22Rv1 (cell line): ENCODE results near the gene PPP1R12B.
"Not testable (repeated sequence)": the region's sequence is repeated elsewhere in the genome, so short reads cannot be mapped to it uniquely, and the experiment has no call there.

ENCODE experiments used
- H3K27ac ChIP-seq: fragments of 450-650 bp; 2 replicates; pipeline ENCODE4 v1.5.1; 2017
- CTCF ChIP-seq: fragments of 450-650 bp; IDR thresholded peaks from 2 replicates; pipeline ENCODE4 v1.5.1; 2017; ENCODE audit warnings: mild to moderate bottlenecking
- ZFX ChIP-seq: fragments of 450-650 bp; IDR thresholded peaks from 2 replicates; pipeline ENCODE4 v1.6.1; 2017; ENCODE audit warnings: antibody characterized with exemption, borderline replicate concordance

The PPP1R12B gene

GRCh38 chr1:202505356-202505755 lies 156.9 kb downstream of the PPP1R12B start:
- H3K27ac ChIP-seq, result no peak overlapping the region
- TF ChIP-seq ZFX, result no peak
- TF ChIP-seq CTCF, result no peak

- H3K27ac ChIP-seq, result not testable (repeated sequence)
Measured at GRCh38 chr1:202505880-202506575, 157.5 kb downstream of the PPP1R12B start.

GRCh38 chr1:202508863-202509262 lies 160.4 kb downstream of the PPP1R12B start:
- TF ChIP-seq CTCF, result peak; percentile 34
- H3K27ac ChIP-seq, result peak overlapping the region; percentile 70

- not testable (repeated sequence) for H3K27ac ChIP-seq
Measured at GRCh38 chr1:202513875-202514274, 165.4 kb downstream of the PPP1R12B start.

GRCh38 chr1:202516434-202516877 lies 168.0 kb downstream of the PPP1R12B start:
- no peak overlapping the region for H3K27ac ChIP-seq
- TF ChIP-seq CTCF (no peak), ZFX (no peak)

- H3K27ac ChIP-seq, result not testable (repeated sequence)
Measured at GRCh38 chr1:202517146-202517545, 168.6 kb downstream of the PPP1R12B start.

GRCh38 chr1:202518180-202518579 lies 169.7 kb downstream of the PPP1R12B start:
- not testable (repeated sequence) for H3K27ac ChIP-seq

GRCh38 chr1:202518905-202519304 lies 170.4 kb downstream of the PPP1R12B start:
- not testable (repeated sequence) for H3K27ac ChIP-seq

- not testable (repeated sequence) for H3K27ac ChIP-seq
Measured at GRCh38 chr1:202520129-202520856, 171.8 kb downstream of the PPP1R12B start.

GRCh38 chr1:202520857-202521216 lies 172.3 kb downstream of the PPP1R12B start:
- H3K27ac ChIP-seq, result not testable (repeated sequence)

- H3K27ac ChIP-seq, result not testable (repeated sequence)
Measured at GRCh38 chr1:202521484-202521883, 173.0 kb downstream of the PPP1R12B start.

GRCh38 chr1:202521886-202522285 lies 173.4 kb downstream of the PPP1R12B start:
- TF ChIP-seq ZFX (no peak), CTCF (no peak)
- no peak overlapping the region for H3K27ac ChIP-seq

- H3K27ac ChIP-seq, result not testable (repeated sequence)
Measured at GRCh38 chr1:202526056-202526455, 177.6 kb downstream of the PPP1R12B start.

- H3K27ac ChIP-seq, result not testable (repeated sequence)
Measured at GRCh38 chr1:202528096-202528722, 179.7 kb downstream of the PPP1R12B start.

- not testable (repeated sequence) for H3K27ac ChIP-seq
Measured at GRCh38 chr1:202530686-202531085, 182.2 kb downstream of the PPP1R12B start.
